Panc1 (cell line): Measurements from ENCODE around the gene SSTR5. TPM values are rescaled to one million over a fixed set of nuclear protein-coding genes. Genes with fewer than 3 reads are reported as not detected.

Experiments used
- ATAC-seq: fragments of 200-7000 bp; cut with Tn5 transposase; 2 replicates; pipeline ENCODE4 v1.9.1; 2020; ENCODE audit warnings: mild to moderate bottlenecking, moderate library complexity
- BruUV-seq: library from RNA; stranded (reverse); fragments of 400-500 nt; replicated peaks from 2 replicates; lab custom pipeline; 2021; lab: Mats Ljungman, UMichigan
- CTCF ChIA-PET: fragments of 300-600 bp; sonication (Branson Sonifier 250); formaldehyde crosslinking; loops from one replicate; lab custom pipeline; 2022; ENCODE audit warnings: antibody characterized with exemption; lab: Charles Lee
- POLR2A ChIA-PET: fragments of 300-600 bp; sonication (Branson Sonifier 250); formaldehyde crosslinking; loops from one replicate; lab custom pipeline; 2022; ENCODE audit warnings: antibody characterized with exemption; lab: Charles Lee
- DNase-seq: peaks from one replicate; pipeline ENCODE4 v3.0.0-alpha.2; 2010; ENCODE audit warnings: low read depth, low spot score
- H3K27ac ChIP-seq: 2 replicates; pipeline ENCODE4 v1.5.1; 2011; ENCODE audit warnings: mild to moderate bottlenecking, low read length, inconsistent platforms
- H3K27me3 ChIP-seq: fragments of 200-500 bp; sonication (Bioruptor generic); 2 replicates; pipeline ENCODE4 v1.6.0; 2014; ENCODE audit warnings: low read length, inconsistent platforms; ENCODE audit not compliant: control insufficient read depth, insufficient read depth
- H3K36me3 ChIP-seq: fragments of 200-500 bp; sonication (Bioruptor generic); 2 replicates; pipeline ENCODE4 v1.5.1; 2014; ENCODE audit warnings: inconsistent platforms, mild to moderate bottlenecking, low read length, moderate library complexity; ENCODE audit not compliant: control insufficient read depth, insufficient read depth
- H3K4me1 ChIP-seq: 2 replicates; pipeline ENCODE4 v1.5.1; 2011; ENCODE audit warnings: inconsistent platforms, mild to moderate bottlenecking, low read length, moderate library complexity; ENCODE audit not compliant: control insufficient read depth, insufficient read depth
- H3K4me3 ChIP-seq, 2 experiments: 2 replicates each; pipeline ENCODE4 v1.5.1; 2011 to 2012; ENCODE audit warnings: low read depth in 2 of 2, low read length in 2 of 2, mild to moderate bottlenecking in 2 of 2, inconsistent platforms in 1 of 2, moderate library complexity in 1 of 2
- H3K9me3 ChIP-seq: fragments of 200-500 bp; sonication (Bioruptor generic); 2 replicates; pipeline ENCODE4 v1.5.1; 2014; ENCODE audit warnings: low read depth, mild to moderate bottlenecking, inconsistent platforms, low read length, moderate library complexity; ENCODE audit not compliant: control insufficient read depth, insufficient read depth
- CTCF ChIP-seq: fragments of 450-650 bp; IDR thresholded peaks from 2 replicates; pipeline ENCODE4 v1.5.1; 2017; ENCODE audit warnings: mild to moderate bottlenecking
- POLR2AphosphoS5 ChIP-seq: IDR thresholded peaks from 2 replicates; pipeline ENCODE4 v1.6.1; 2012; ENCODE audit warnings: mild to moderate bottlenecking, low read depth, low read length, moderate library complexity
- REST ChIP-seq, 2 experiments: IDR thresholded peaks; 2 replicates each; pipeline ENCODE4 v1.6.1; 2011 to 2012; ENCODE audit warnings: low read depth in 2 of 2, control low read depth in 1 of 2, low read length in 1 of 2, mild to moderate bottlenecking in 1 of 2, moderate library complexity in 1 of 2; ENCODE audit not compliant: insufficient read depth in 1 of 2
- SIN3A ChIP-seq: IDR thresholded peaks from 2 replicates; pipeline ENCODE4 v1.6.1; 2012; ENCODE audit warnings: low read depth, mild to moderate bottlenecking, low read length, moderate library complexity, borderline replicate concordance; ENCODE audit not compliant: insufficient read depth
- TCF7L2 ChIP-seq: IDR thresholded peaks from 2 replicates; pipeline ENCODE4 v1.6.1; 2011; ENCODE audit warnings: mild to moderate bottlenecking, low read depth, low read length, inconsistent platforms
- in situ Hi-C: cut with HindIII; loops from 2 replicates; pipeline ENCODE4 v1.10.0; 2016; ENCODE audit warnings: low sequenced_read_pairs, low pct_unique_long_range_greater_than_20kb
- intact Hi-C: fragments of 100-400 bp; cut with micrococcal nuclease; formaldehyde crosslinking; loops from one replicate; pipeline ENCODE4 v1.10.0; 2022; ENCODE audit not compliant: unreplicated experiment
- total RNA-seq: library from RNA; stranded (reverse); gene quantifications from one replicate; pipeline ENCODE4 v1.2.1, GENCODE V29; 2021; ENCODE audit not compliant: unreplicated experiment

SSTR5 gene
- total RNA-seq, 1 experiment from 2014 or later, result 2.8 TPM

GRCh38 chr16:1116693-1117077, 44.1 kb downstream of the SSTR5 start:
- DNase-seq (no peak), ATAC-seq (no peak)
- no TSS peak for BruUV-seq
- TF ChIP-seq CTCF, result no peak
- no peak for TF ChIP-seq SIN3A
- TF ChIP-seq TCF7L2, result no peak
- TF ChIP-seq REST (IDR thresholded peaks at IDR 0.05; ENCODE audit: insufficient read depth in 1 of 2, low read depth in 2 of 2, low read length in 1 of 2), result no peak
- no peak for TF ChIP-seq POLR2AphosphoS5
- H3K27me3 ChIP-seq, result no peaks in the 10 kb centered on the region
- POLR2A ChIA-PET, result no interaction called here
- intact Hi-C loops, result no loop called here
- no peaks in the 10 kb centered on the region; the same call in none of the 2 replicates for H3K4me1 ChIP-seq
- in situ Hi-C loops, result no loop called here
- CTCF ChIA-PET, result no interaction called here
- H3K36me3 ChIP-seq, result no peaks in the 10 kb centered on the region
- no peaks in the 10 kb centered on the region for H3K9me3 ChIP-seq
- H3K27ac ChIP-seq, result no peak overlapping the region
- no peak overlapping the region for H3K4me3 ChIP-seq

- H3K4me1 ChIP-seq, result no peaks in the 10 kb centered on the region; the same call in none of the 2 replicates
- no peak for DNase-seq
- in situ Hi-C loops (no loop called here), intact Hi-C loops (no loop called here)
- TF ChIP-seq CTCF, result no peak
- TF ChIP-seq REST (IDR thresholded peaks at IDR 0.05; ENCODE audit: insufficient read depth in 1 of 2, low read depth in 2 of 2, low read length in 1 of 2), result no peak
- no peak for TF ChIP-seq POLR2AphosphoS5
- TF ChIP-seq SIN3A, result no peak
- no peak for TF ChIP-seq TCF7L2
- no peak overlapping the region for H3K27ac ChIP-seq
- H3K36me3 ChIP-seq, result no peaks in the 10 kb centered on the region
- ChIA-PET CTCF (interaction anchor here (0.5 kb wide), 1 partner anchor 26 kb away, joined by 5 read pairs; no protein-coding TSS in a partner anchor), POLR2A (no interaction called here)
- no TSS peak for BruUV-seq
- no peak for ATAC-seq
- H3K27me3 ChIP-seq, result no peaks in the 10 kb centered on the region
- H3K4me3 ChIP-seq, result no peak overlapping the region
- H3K9me3 ChIP-seq, result no peaks in the 10 kb centered on the region
Observed at GRCh38 chr16:1117176-1117900, 44.8 kb downstream of the SSTR5 start.
